SK-N-SH (cell line): ENCODE measurements around the gene STK35. TPM values are rescaled to one million over a fixed set of nuclear protein-coding genes. Genes with fewer than 3 reads are reported as not detected.

ENCODE experiments used
- CTCF ChIA-PET: fragments of 300-600, 350-600 bp; formaldehyde crosslinking; extraction: SDS; loops from one replicate; lab custom pipeline; 2021; lab: Yijun Ruan, JAX
- POLR2A ChIA-PET: fragments of 350-600 bp; sonication (Branson Sonifier 250); formaldehyde crosslinking; extraction: SDS; loops from one replicate; lab custom pipeline; 2020; ENCODE audit warnings: antibody characterized with exemption, inconsistent platforms; lab: Yijun Ruan, JAX
- DNase-seq: peaks from one replicate; pipeline ENCODE4 v3.0.0; 2012
- H2AFZ ChIP-seq: fragments of 200-600 bp; sonication (generic); 2 replicates; pipeline ENCODE4 v1.8.1; 2016; ENCODE audit warnings: antibody characterized with exemption, mild to moderate bottlenecking, low read depth
- H3F3A ChIP-seq: fragments of 200-600 bp; sonication (generic); replicated peaks from 2 replicates; pipeline ENCODE3; 2016; ENCODE audit warnings: antibody characterized with exemption, mild to moderate bottlenecking; ENCODE audit not compliant: insufficient read depth
- H3K27ac ChIP-seq, 2 experiments: fragments of 200-500 bp in 1 of 2; fragments of 200-600 bp in 1 of 2; sonication (Bioruptor generic) in 1 of 2; sonication (generic), shearing (Covaris generic) in 1 of 2; 2 replicates each; pipeline versions ENCODE4 v1.5.1 to v1.6.1; 2014 to 2016; ENCODE audit warnings: low read depth in 2 of 2, inconsistent platforms in 1 of 2, low read length in 1 of 2, mild to moderate bottlenecking in 1 of 2, mixed read lengths in 1 of 2
- H3K27me3 ChIP-seq: fragments of 200-600 bp; sonication (generic), shearing (Covaris generic); 2 replicates; pipeline ENCODE4 v1.6.1; 2016; ENCODE audit warnings: mixed run types; ENCODE audit not compliant: insufficient read depth
- H3K36me3 ChIP-seq, 2 experiments: fragments of 200-500 bp in 1 of 2; fragments of 200-600 bp in 1 of 2; sonication (Bioruptor generic) in 1 of 2; sonication (generic) in 1 of 2; replicated peaks in 1 of 2; 2 replicates each; pipeline versions ENCODE3 to v1.5.1; 2014 to 2016; ENCODE audit warnings: low read length in 1 of 2, mild to moderate bottlenecking in 1 of 2; ENCODE audit not compliant: insufficient read depth in 2 of 2, control insufficient read depth in 1 of 2
- H3K4me1 ChIP-seq, 2 experiments: fragments of 200-500 bp in 1 of 2; fragments of 200-600 bp in 1 of 2; sonication (Bioruptor generic) in 1 of 2; sonication (generic), shearing (Covaris generic) in 1 of 2; 2 replicates each; pipeline versions ENCODE4 v1.5.1 to v1.6.1; 2014 to 2016; ENCODE audit warnings: low read depth in 1 of 2, low read length in 1 of 2, mixed run types in 1 of 2; ENCODE audit not compliant: insufficient read depth in 2 of 2, control insufficient read depth in 1 of 2
- H3K4me2 ChIP-seq: fragments of 200-600 bp; sonication (generic), shearing (Covaris generic); 2 replicates; pipeline ENCODE4 v1.6.1; 2017; ENCODE audit warnings: mixed run types
- H3K4me3 ChIP-seq, 2 experiments: fragments of 200-500 bp in 1 of 2; fragments of 200-600 bp in 1 of 2; sonication (Bioruptor generic) in 1 of 2; sonication (generic), shearing (Covaris generic) in 1 of 2; 2 replicates each; pipeline versions ENCODE4 v1.5.1 to v1.8.1; 2014 to 2016; ENCODE audit warnings: low read depth in 2 of 2, inconsistent platforms in 1 of 2, low read length in 1 of 2, mild to moderate bottlenecking in 1 of 2, mixed read lengths in 1 of 2, moderate library complexity in 1 of 2
- H3K79me2 ChIP-seq: fragments of 200-600 bp; sonication (generic); 2 replicates; pipeline ENCODE4 v1.8.1; 2017; ENCODE audit warnings: mild to moderate bottlenecking; ENCODE audit not compliant: insufficient read depth
- H3K9ac ChIP-seq: fragments of 200-600 bp; sonication (generic); 2 replicates; pipeline ENCODE4 v1.6.1; 2017; ENCODE audit warnings: mixed run types
- H3K9me2 ChIP-seq: fragments of 200-600 bp; sonication (generic); 2 replicates; pipeline ENCODE4 v1.6.1; 2017; ENCODE audit warnings: mixed run types
- H3K9me3 ChIP-seq: fragments of 200-600 bp; sonication (generic); 2 replicates; pipeline ENCODE4 v1.6.1; 2017; ENCODE audit warnings: mixed run types, mild to moderate bottlenecking, moderate library complexity
- H4K20me1 ChIP-seq: fragments of 200-600 bp; sonication (generic); 2 replicates; pipeline ENCODE4 v1.6.1; 2017; ENCODE audit warnings: mild to moderate bottlenecking, mixed run types; ENCODE audit not compliant: insufficient read depth
- ELF1 ChIP-seq: IDR thresholded peaks from 2 replicates; pipeline ENCODE4 v1.4.0; 2012
- EP300 ChIP-seq, 2 experiments: IDR thresholded peaks; 2 replicates each; pipeline versions ENCODE4 v1.4.0 to v1.6.1; 2012; ENCODE audit warnings: borderline replicate concordance in 1 of 2, low read depth in 1 of 2, low read length in 1 of 2
- EZH2phosphoT487 ChIP-seq: fragments of 200-600 bp; sonication (generic); IDR thresholded peaks from 2 replicates; pipeline ENCODE4 v1.6.1; 2017; ENCODE audit warnings: low read depth, mixed run types, mild to moderate bottlenecking, antibody characterized with exemption, moderate library complexity, borderline replicate concordance
- FOXM1 ChIP-seq: IDR thresholded peaks from 2 replicates; pipeline ENCODE4 v1.4.0; 2012; ENCODE audit warnings: low read depth, mild to moderate bottlenecking
- GATA2 ChIP-seq: sonication (generic); formaldehyde crosslinking; IDR thresholded peaks from 2 replicates; pipeline ENCODE4 v1.5.0; 2020; ENCODE audit warnings: mild to moderate bottlenecking, missing genetic modification reagents
- JUND ChIP-seq: IDR thresholded peaks from 2 replicates; pipeline ENCODE4 v1.4.0; 2012
- MEF2A ChIP-seq: IDR thresholded peaks from 2 replicates; pipeline ENCODE4 v1.4.0; 2012; ENCODE audit warnings: low read depth, borderline replicate concordance
- MXI1 ChIP-seq: IDR thresholded peaks from 2 replicates; pipeline ENCODE4 v1.6.1; 2012; ENCODE audit warnings: mild to moderate bottlenecking, low read depth, low read length, improper control_type of control experiment
- POLR2AphosphoS5 ChIP-seq: IDR thresholded peaks from 2 replicates; pipeline ENCODE4 v1.6.1; 2012; ENCODE audit warnings: low read depth, low read length
- RAD21 ChIP-seq: IDR thresholded peaks from 2 replicates; pipeline ENCODE4 v1.6.1; 2012; ENCODE audit warnings: mild to moderate bottlenecking, low read length
- RXRA ChIP-seq: IDR thresholded peaks from 2 replicates; pipeline ENCODE4 v1.4.0; 2012; ENCODE audit warnings: low read depth, mild to moderate bottlenecking, borderline replicate concordance
- SIN3A ChIP-seq: IDR thresholded peaks from 2 replicates; pipeline ENCODE4 v1.6.1; 2012; ENCODE audit warnings: low read depth, mild to moderate bottlenecking, low read length, moderate library complexity, borderline replicate concordance
- TAF1 ChIP-seq: IDR thresholded peaks from 2 replicates; pipeline ENCODE4 v1.6.1; 2012; ENCODE audit warnings: low read depth, mild to moderate bottlenecking, low read length, moderate library complexity, borderline replicate concordance
- TCF12 ChIP-seq: IDR thresholded peaks from 2 replicates; pipeline ENCODE4 v1.4.0; 2012
- YY1 ChIP-seq: IDR thresholded peaks from 2 replicates; pipeline ENCODE4 v1.4.0; 2012; ENCODE audit warnings: low read depth, mild to moderate bottlenecking
- WGBS: methylation state at CpG from one replicate; pipeline ENCODE4 v1.1.6; 2017; ENCODE audit warnings: low lambda C conversion rate; 5-methylcytosine and 5-hydroxymethylcytosine counted together
- polyA plus RNA-seq, 3 experiments: library from polyadenylated mRNA; depleted of rRNA; stranded (reverse); fragments of >200 nt; gene quantifications; 2 replicates each; pipeline ENCODE4 v1.2.3, GENCODE V29; 2012
- TF ChIP-seq, protein P1 (sequence below): IDR thresholded peaks from 2 replicates; pipeline ENCODE4 v1.4.0; 2012; ENCODE audit warnings: low read depth, borderline replicate concordance
- TF ChIP-seq, protein P2 (sequence below): IDR thresholded peaks from 2 replicates; pipeline ENCODE4 v1.4.0; 2012; ENCODE audit warnings: low read depth, borderline replicate concordance
- TF ChIP-seq, protein P3 (sequence below): IDR thresholded peaks from 2 replicates; pipeline ENCODE4 v1.6.1; 2012; ENCODE audit warnings: mild to moderate bottlenecking, low read depth, low read length, moderate library complexity
- TF ChIP-seq, protein P4 (sequence below): IDR thresholded peaks from 2 replicates; pipeline ENCODE4; 2012
- TF ChIP-seq, protein P5 (sequence below): fragments of 150-350 bp; IDR thresholded peaks from 2 replicates; pipeline ENCODE4 v1.6.1; 2017; ENCODE audit warnings: antibody characterized with exemption, low read length, low read depth, borderline replicate concordance
- TF ChIP-seq, protein P6 (sequence below): IDR thresholded peaks from 2 replicates; pipeline ENCODE4 v1.4.0; 2012; ENCODE audit warnings: low read depth

The STK35 gene
- polyA plus RNA-seq, 1 of the 3 experiments (the other 2 are of a cell fraction): 6.7 TPM

DNA sequence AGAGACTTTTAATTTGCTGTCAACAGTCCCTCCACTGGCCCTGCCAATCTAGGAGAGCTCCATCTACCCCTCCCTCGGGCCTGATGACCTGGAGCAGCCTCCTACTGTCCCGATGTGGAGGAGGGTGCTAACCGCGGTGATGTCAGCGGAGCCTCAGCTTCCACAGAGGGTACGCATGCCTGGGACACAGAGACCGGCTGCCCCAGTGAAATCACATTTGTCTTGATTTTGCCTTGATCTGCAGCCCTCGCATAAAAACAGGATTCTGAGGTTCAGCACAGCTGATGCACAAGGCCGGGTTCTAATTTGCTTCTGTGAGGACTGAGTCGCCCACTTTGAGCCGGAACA, 77.6 kb downstream of the STK35 start:
- DNase-seq: no peak
- H3K36me3 ChIP-seq: no peaks in the 10 kb centered on the region
- 43% methylated on average over 11 of the region's 11 CpGs for WGBS
- no peak overlapping the region for H3K4me2 ChIP-seq
- no peak overlapping the region for H3K27ac ChIP-seq
- H3K4me3 ChIP-seq: no peak overlapping the region
- no peaks in the 10 kb centered on the region for H4K20me1 ChIP-seq
- H3K27me3 ChIP-seq: peaks cover under 1% of the 10 kb centered on the region; the same call in 1 of the 2 replicates
- no peaks in the 10 kb centered on the region for H3K9me3 ChIP-seq
- ChIA-PET POLR2A (no interaction called here), CTCF (interaction anchor here (0.9 to 1.5 kb wide), 3 partner anchors 27 to 377 kb away, joined by 3 to 4 read pairs (median 4); no protein-coding TSS in a partner anchor)
- no peaks in the 10 kb centered on the region for H3F3A ChIP-seq
- TF ChIP-seq EP300 (IDR thresholded peaks at IDR 0.05; ENCODE audit: borderline replicate concordance in 1 of 2, low read depth in 1 of 2, low read length in 1 of 2): no peak
- no peak for TF ChIP-seq FOXM1
- no peak for TF ChIP-seq TAF1
- H3K9ac ChIP-seq: no peak overlapping the region
- H3K9me2 ChIP-seq: no peaks in the 10 kb centered on the region
- no peaks in the 10 kb centered on the region; a peak in 1 of 4 replicates for H3K4me1 ChIP-seq
- no peak overlapping the region for H2AFZ ChIP-seq
- no peaks in the 10 kb centered on the region for H3K79me2 ChIP-seq

DNA sequence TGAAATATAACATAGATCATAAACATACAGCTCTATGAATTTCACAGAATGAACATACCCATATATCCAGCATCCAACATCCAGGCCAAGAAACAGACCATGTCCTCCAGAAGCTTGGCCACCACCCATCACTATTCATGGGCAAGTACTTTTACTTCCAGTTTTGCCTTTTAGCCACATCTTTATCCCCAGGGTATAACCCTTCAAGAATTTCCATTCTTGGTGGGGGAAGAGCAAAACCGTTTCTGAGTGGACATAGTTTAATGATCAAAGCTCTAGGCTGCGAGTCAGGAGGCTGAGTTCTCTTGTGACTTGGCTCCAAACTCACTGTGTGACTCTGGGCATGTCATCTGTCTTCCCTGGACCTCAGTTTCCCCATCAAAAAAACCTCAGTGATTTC, 78.3 kb downstream of the STK35 start:
- Histone ChIP-seq H3K4me2 (no peak overlapping the region), H4K20me1 (no peaks in the 10 kb centered on the region), H3K9me2 (no peaks in the 10 kb centered on the region), H3K4me3 (no peak overlapping the region), H3K27me3 (no peaks in the 10 kb centered on the region; the same call in 1 of the 2 replicates), H3K79me2 (no peaks in the 10 kb centered on the region), H3K27ac (no peak overlapping the region), H3K9ac (no peak overlapping the region), H3K4me1 (no peaks in the 10 kb centered on the region; a peak in 1 of 4 replicates), H3K36me3 (no peaks in the 10 kb centered on the region), H3F3A (no peaks in the 10 kb centered on the region), H2AFZ (no peak overlapping the region), H3K9me3 (no peaks in the 10 kb centered on the region)
- no peak for DNase-seq
- WGBS: 6% methylated on average over 2 of the region's 2 CpGs
- CTCF ChIA-PET: interaction anchor here (0.7 to 5.1 kb wide), 5 partner anchors 7 to 403 kb away, joined by 3 to 35 read pairs (median 4); no protein-coding TSS in a partner anchor
- POLR2A ChIA-PET: no interaction called here
- no peak for TF ChIP-seq MEF2A
- no peak for TF ChIP-seq MXI1
- TF ChIP-seq, protein P1, sequence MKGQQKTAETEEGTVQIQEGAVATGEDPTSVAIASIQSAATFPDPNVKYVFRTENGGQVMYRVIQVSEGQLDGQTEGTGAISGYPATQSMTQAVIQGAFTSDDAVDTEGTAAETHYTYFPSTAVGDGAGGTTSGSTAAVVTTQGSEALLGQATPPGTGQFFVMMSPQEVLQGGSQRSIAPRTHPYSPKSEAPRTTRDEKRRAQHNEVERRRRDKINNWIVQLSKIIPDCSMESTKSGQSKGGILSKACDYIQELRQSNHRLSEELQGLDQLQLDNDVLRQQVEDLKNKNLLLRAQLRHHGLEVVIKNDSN: no peak
- TF ChIP-seq YY1: no peak
- TF ChIP-seq, protein P2, sequence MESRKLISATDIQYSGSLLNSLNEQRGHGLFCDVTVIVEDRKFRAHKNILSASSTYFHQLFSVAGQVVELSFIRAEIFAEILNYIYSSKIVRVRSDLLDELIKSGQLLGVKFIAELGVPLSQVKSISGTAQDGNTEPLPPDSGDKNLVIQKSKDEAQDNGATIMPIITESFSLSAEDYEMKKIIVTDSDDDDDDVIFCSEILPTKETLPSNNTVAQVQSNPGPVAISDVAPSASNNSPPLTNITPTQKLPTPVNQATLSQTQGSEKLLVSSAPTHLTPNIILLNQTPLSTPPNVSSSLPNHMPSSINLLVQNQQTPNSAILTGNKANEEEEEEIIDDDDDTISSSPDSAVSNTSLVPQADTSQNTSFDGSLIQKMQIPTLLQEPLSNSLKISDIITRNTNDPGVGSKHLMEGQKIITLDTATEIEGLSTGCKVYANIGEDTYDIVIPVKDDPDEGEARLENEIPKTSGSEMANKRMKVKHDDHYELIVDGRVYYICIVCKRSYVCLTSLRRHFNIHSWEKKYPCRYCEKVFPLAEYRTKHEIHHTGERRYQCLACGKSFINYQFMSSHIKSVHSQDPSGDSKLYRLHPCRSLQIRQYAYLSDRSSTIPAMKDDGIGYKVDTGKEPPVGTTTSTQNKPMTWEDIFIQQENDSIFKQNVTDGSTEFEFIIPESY: no peak
- TF ChIP-seq EZH2phosphoT487: no peak
- TF ChIP-seq SIN3A: no peak
- TF ChIP-seq, protein P3, sequence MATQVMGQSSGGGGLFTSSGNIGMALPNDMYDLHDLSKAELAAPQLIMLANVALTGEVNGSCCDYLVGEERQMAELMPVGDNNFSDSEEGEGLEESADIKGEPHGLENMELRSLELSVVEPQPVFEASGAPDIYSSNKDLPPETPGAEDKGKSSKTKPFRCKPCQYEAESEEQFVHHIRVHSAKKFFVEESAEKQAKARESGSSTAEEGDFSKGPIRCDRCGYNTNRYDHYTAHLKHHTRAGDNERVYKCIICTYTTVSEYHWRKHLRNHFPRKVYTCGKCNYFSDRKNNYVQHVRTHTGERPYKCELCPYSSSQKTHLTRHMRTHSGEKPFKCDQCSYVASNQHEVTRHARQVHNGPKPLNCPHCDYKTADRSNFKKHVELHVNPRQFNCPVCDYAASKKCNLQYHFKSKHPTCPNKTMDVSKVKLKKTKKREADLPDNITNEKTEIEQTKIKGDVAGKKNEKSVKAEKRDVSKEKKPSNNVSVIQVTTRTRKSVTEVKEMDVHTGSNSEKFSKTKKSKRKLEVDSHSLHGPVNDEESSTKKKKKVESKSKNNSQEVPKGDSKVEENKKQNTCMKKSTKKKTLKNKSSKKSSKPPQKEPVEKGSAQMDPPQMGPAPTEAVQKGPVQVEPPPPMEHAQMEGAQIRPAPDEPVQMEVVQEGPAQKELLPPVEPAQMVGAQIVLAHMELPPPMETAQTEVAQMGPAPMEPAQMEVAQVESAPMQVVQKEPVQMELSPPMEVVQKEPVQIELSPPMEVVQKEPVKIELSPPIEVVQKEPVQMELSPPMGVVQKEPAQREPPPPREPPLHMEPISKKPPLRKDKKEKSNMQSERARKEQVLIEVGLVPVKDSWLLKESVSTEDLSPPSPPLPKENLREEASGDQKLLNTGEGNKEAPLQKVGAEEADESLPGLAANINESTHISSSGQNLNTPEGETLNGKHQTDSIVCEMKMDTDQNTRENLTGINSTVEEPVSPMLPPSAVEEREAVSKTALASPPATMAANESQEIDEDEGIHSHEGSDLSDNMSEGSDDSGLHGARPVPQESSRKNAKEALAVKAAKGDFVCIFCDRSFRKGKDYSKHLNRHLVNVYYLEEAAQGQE: no peak
- TF ChIP-seq JUND: no peak
- TF ChIP-seq, protein P4, sequence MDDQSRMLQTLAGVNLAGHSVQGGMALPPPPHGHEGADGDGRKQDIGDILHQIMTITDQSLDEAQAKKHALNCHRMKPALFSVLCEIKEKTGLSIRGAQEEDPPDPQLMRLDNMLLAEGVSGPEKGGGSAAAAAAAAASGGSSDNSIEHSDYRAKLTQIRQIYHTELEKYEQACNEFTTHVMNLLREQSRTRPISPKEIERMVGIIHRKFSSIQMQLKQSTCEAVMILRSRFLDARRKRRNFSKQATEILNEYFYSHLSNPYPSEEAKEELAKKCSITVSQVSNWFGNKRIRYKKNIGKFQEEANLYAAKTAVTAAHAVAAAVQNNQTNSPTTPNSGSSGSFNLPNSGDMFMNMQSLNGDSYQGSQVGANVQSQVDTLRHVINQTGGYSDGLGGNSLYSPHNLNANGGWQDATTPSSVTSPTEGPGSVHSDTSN: no peak
- TF ChIP-seq TCF12: no peak
- TF ChIP-seq, protein P5, sequence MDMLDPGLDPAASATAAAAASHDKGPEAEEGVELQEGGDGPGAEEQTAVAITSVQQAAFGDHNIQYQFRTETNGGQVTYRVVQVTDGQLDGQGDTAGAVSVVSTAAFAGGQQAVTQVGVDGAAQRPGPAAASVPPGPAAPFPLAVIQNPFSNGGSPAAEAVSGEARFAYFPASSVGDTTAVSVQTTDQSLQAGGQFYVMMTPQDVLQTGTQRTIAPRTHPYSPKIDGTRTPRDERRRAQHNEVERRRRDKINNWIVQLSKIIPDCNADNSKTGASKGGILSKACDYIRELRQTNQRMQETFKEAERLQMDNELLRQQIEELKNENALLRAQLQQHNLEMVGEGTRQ: no peak
- TF ChIP-seq FOXM1: no peak
- TF ChIP-seq GATA2 (CRISPR knock-in tag): no peak
- no peak for TF ChIP-seq POLR2AphosphoS5
- TF ChIP-seq RXRA: no peak
- TF ChIP-seq ELF1: no peak
- TF ChIP-seq RAD21: no peak
- TF ChIP-seq, protein P6, sequence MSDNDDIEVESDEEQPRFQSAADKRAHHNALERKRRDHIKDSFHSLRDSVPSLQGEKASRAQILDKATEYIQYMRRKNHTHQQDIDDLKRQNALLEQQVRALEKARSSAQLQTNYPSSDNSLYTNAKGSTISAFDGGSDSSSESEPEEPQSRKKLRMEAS: no peak
